HG02973 (cell line): ENCODE data around the gene FDX1.

Source experiments
- ATAC-seq: cut with Tn5 transposase; IDR thresholded peaks from one replicate; pipeline ENCODE4 v1.9.1; 2021; ENCODE audit warnings: moderate library complexity; ENCODE audit not compliant: unreplicated experiment

Gene FDX1

GRCh38 chr11:110467556-110467955, 37.8 kb downstream of the FDX1 start:
- no peak for ATAC-seq

- ATAC-seq, result no peak
Measured at GRCh38 chr11:110468121-110468520, 38.4 kb downstream of the FDX1 start.

- ATAC-seq, result no peak
Measured at GRCh38 chr11:110469127-110469526, 39.4 kb downstream of the FDX1 start.

GRCh38 chr11:110470716-110471115, 41.0 kb downstream of the FDX1 start:
- ATAC-seq, result no peak

- ATAC-seq, result no peak
Measured at GRCh38 chr11:110471371-110471770, 41.6 kb downstream of the FDX1 start.

- ATAC-seq, result no peak
Measured at GRCh38 chr11:110472858-110473257, 43.1 kb downstream of the FDX1 start.

GRCh38 chr11:110473706-110474105, 44.0 kb downstream of the FDX1 start:
- no peak for ATAC-seq

- ATAC-seq, result no peak
Measured at GRCh38 chr11:110474578-110474977, 44.8 kb downstream of the FDX1 start.

- ATAC-seq, result no peak
Measured at GRCh38 chr11:110475671-110476070, 45.9 kb downstream of the FDX1 start.

GRCh38 chr11:110478410-110478809, 48.7 kb downstream of the FDX1 start:
- no peak for ATAC-seq

- ATAC-seq, result no peak
Measured at GRCh38 chr11:110479108-110480101, 49.7 kb downstream of the FDX1 start.

- ATAC-seq, result no peak
Measured at GRCh38 chr11:110481523-110481922, 51.8 kb downstream of the FDX1 start.

GRCh38 chr11:110486156-110486555, 56.4 kb downstream of the FDX1 start:
- ATAC-seq, result no peak

GRCh38 chr11:110488446-110488845, 58.7 kb downstream of the FDX1 start:
- no peak for ATAC-seq

- ATAC-seq, result no peak
Measured at GRCh38 chr11:110490886-110491285, 61.1 kb downstream of the FDX1 start.

- ATAC-seq, result no peak
Measured at GRCh38 chr11:110491577-110492320, 62.0 kb downstream of the FDX1 start.

- ATAC-seq, result no peak
Measured at GRCh38 chr11:110492321-110492685, 62.6 kb downstream of the FDX1 start.

- ATAC-seq, result no peak
Measured at GRCh38 chr11:110493346-110493745, 63.6 kb downstream of the FDX1 start.

- no peak for ATAC-seq
Measured at GRCh38 chr11:110497231-110497978, 67.7 kb downstream of the FDX1 start.

GRCh38 chr11:110501428-110501827, 71.7 kb downstream of the FDX1 start:
- no peak for ATAC-seq
